ENCODE measurements around the gene L3MBTL4.
"Not testable (repeated sequence)": the region's sequence is repeated elsewhere in the genome, so short reads cannot be mapped to it uniquely, and the experiment has no call there.

L3MBTL4 gene

GRCh38 chr18:6249170-6249569, 165.5 kb downstream of the L3MBTL4 start:
- DNase-seq = no peak

GRCh38 chr18:6248017-6248416, 166.7 kb downstream of the L3MBTL4 start:
- no peak for DNase-seq

DNA sequence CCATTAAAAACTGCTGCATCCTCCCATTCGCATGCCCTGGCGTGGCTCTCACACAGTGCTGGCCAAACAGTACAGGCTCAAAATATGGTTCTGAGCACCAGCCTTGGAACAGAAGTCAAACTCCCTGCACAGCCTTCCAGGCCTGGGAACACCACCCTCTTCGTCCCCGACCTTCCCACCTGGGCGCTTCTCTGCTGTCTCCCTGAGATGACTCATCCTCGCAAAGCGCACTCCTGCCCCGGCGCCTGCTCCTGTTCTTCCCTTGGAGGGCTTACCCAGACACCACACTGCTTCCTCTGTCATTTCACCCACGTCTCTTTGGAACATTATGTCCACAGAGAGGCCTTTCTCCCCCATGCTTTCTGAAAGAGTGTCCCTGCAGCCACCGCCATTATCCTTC, 172.7 kb downstream of the L3MBTL4 start:
- no peak for DNase-seq

DNA sequence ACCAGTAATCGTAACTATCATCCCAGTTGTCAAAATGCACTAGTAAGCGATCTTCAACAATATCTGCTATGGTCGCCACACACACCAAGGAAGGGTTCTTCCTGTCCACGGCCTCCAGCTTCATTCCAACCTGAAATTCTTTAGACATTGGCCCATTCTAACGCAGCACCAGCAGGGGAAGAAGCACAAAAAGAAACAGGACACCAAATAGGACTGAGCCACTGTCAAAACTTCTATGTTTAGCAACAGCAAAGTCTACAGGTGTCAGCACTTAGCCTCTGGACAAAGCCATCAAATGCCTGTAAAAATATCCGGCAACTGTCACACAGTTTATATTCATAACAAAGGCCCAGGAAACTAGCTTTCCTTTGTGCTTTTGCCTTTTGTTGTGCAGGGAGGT, 175.0 kb downstream of the L3MBTL4 start:
- DNase-seq = no peak

GRCh38 chr18:6236258-6236657, 178.5 kb downstream of the L3MBTL4 start:
- DNase-seq = no peak

DNA sequence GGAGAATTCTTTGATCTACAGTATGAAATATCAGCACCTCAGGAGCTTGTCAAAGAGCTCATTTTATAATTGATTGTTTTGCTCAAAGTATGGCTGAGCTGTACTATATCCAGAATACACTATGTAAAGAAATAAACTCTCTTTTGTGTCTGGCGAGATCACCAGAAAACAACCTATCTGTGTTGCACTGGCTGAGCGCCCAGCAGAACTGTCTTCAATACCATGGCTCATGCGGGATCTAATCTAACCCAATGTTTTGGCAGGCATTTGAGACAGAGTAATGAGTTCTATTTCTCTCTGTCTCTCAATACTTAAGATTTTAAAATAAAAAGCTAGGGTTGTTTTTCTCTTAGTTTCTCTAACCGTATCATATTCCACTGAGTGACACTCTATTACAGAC, 192.4 kb downstream of the L3MBTL4 start:
- DNase-seq = no peak

DNA sequence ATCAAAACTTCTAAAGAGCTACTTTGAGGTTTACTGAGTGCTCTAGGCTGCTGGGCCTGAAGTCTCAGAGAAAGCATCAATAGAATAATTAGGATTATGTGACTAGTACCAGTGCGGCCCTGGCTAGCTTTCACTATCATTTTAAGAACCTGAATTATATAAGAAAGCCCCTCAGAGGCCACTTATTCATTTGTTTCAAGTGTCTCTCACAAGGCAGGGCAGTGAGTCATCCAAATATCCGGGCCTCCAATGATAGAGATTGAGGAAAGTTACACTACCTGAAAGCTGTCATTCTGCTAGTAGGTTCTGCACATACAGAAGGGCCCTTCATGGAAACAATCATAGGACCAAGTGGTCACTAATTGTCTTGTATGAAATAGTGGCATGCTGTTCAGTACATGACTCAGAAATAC, 193.1 kb downstream of the L3MBTL4 start:
- DNase-seq = no peak

DNA sequence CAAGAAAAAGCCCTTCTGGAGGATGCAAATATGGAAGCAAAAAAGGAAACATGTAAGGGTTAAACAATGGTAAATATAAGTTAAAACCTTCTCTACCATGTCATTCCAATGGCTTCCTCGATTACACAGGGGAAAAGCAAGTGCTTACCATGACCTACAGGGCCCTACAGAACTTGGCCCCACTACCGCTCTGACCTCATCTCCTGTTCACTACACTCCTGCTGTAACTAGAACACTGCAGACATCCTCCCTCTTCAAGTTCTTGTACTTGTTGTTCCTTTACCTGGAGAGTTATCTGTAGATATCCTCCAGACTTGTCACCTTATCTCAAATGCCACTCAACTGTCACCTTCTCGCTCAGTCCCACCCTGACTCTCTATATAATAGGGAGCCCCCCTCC, 194.6 kb downstream of the L3MBTL4 start:
- no peak for DNase-seq

DNA sequence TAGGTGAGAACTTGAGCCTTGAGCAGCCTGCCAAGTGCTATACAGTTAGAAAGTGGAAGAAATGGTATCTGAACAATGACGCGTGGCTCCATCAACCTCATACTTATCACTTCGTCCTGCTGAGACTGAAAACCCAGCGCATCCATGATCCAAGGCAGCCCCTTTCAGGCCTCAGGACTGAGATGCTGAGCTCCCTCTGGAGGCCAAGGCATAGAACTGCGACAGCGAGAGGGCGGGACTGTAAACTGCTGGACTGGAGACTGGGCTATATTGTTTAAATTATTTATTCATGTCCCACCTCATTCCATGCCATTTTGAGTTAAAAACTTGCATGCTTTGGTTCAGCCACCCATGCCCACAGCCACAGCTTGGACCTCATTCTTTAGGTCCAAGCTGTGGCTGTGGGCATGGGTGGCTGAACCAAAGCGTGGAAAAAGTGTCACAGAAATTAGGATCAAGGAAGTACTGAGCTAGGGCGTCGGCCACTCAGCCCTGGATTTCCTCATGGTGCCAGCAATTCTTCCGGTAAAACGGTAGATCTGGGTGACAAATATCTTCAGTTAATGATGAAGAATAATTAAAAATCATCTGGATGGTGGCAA, 195.5 kb downstream of the L3MBTL4 start:
- no peak for DNase-seq

- DNase-seq = no peak
These were observed 198.8 kb downstream of the L3MBTL4 start for GRCh38 chr18:6215888-6216287.

DNA sequence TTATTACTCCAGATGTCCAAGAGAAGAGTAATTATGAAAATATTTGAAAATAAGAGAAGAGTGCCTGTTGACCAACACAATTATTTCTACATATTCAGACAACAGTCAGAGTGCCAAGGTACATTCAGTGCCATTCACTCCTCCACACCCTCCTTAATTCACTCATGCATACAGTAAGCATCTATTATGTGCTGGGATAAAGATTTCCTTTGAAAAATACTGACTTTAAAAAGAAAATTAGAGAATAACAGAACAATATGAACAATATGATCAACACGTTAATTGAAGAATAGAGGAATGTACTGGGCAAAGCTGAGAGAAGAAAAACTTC, 203.6 kb downstream of the L3MBTL4 start:
- DNase-seq = no peak

DNA sequence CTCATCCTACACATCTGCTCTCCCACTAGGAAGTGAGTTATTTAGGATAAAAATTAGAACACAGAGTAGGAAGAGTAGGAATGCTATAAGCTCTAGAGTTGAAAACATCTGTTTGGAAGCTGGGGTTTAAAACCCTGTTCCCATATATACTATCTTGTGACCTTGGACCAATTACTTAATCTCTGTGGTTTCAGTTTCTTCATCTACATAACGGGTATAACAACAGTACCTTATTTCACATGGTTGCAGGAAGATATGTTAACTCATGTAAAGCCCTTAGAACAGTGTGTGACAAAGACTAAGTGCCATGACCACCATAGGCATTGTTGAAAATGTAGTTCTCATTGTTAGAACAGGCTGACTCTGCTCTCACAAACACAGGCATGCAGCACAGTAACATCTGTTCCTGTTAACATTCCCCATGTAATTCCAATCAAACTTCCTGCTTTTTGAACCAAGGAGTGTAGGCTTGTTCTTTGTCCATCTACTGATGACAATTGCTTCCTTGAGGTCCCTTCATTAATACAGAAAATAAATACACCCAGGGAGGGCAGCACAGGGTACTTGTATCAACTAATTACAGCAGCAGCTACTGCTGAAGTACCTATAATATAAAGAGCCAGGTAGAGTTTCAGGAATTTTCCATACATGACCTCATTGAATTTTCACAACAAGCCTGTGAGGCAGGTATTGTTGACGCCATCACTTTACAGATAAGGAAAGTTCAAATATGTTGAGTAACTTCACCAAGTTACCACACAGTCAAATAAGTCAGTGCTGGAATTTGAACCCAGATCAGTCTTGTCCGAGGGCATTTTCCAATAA, 204.2 kb downstream of the L3MBTL4 start:
- DNase-seq = no peak

DNA sequence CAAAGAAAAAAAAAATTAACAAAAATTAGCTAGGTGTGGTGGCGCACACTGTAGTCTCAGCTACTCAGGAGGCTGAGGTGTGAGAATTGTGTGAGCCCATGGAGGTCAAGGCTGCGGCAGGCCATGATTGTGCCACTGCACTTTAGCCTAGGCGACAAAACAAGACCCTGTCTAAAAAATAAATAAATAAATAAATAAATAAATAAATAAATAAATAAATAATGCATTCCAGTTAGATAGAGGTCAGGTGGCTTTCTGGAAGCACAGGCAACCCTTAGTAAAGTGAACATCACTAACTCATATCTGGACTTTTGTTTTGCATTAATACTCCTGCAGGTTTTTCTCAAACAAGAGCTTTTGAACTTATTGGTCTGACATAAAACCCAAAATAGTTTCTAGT, 206.8 kb downstream of the L3MBTL4 start:
- no peak for DNase-seq

GRCh38 chr18:6207116-6207515, 207.6 kb downstream of the L3MBTL4 start:
- no peak for DNase-seq

DNA sequence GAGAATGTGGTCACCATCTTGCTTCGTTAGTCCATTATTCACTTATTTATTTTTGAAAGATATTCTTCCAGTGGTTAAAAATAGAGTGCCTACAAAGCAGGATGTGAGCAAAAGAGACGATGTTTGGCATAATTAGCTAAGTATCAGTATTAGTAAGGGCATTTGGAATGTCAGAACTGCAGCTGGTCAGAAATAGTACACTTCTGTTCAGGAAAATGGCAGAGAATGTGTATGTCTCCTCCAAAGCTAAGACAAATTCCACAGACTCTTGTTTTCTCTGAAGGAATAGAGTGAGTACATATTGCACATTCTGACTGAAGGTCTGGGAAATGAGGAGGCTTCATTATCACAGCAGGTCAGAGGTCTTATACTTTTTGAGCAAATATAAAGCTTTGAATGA, 209.0 kb downstream of the L3MBTL4 start:
- no peak for DNase-seq

DNA sequence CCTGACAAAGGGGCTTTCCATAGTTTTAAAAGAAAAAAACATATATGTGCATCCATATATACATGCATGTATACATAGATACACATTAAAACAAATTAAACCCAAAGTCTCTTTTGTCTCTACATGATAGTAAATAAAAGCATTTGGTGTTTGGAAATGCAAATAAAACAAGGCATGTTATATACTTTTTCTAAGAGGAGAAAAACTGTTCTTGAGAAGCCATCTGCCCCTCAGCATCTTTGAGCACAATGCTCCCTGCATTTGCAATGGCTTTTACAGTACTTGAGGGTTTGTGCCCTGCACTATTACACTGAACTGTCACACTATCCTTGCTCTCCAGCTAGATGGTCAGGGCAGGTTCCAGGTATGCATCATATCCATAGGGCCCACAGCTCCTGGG, 210.2 kb downstream of the L3MBTL4 start:
- DNase-seq = no peak

DNA sequence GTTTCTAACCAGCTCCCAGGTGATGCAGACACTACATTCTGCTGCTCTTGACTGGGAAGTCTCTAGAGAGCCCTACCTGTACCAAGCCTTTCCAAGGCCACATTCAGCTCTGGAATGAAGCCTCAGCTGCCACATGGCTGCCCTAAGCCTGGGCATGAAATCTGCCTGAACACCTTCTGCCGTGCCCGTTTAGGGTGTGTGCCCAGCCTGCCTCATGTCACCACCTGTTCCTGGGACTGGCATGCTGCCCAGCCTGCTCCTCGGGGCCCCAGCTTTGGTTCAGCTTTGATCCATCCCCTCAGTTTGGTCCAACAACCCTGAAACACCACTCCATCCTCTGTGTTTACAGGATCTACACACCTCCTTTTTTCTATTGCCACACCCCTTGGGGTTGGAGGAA, 210.9 kb downstream of the L3MBTL4 start:
- peak; percentile 56 for DNase-seq

GRCh38 chr18:6202861-6203260, 211.8 kb downstream of the L3MBTL4 start:
- no peak for DNase-seq

- no peak for DNase-seq
These were observed 214.4 kb downstream of the L3MBTL4 start for GRCh38 chr18:6200204-6200774.

GRCh38 chr18:6199777-6200176, 214.9 kb downstream of the L3MBTL4 start:
- no peak for DNase-seq

GRCh38 chr18:6198585-6198984, 216.1 kb downstream of the L3MBTL4 start:
- DNase-seq = no peak

DNA sequence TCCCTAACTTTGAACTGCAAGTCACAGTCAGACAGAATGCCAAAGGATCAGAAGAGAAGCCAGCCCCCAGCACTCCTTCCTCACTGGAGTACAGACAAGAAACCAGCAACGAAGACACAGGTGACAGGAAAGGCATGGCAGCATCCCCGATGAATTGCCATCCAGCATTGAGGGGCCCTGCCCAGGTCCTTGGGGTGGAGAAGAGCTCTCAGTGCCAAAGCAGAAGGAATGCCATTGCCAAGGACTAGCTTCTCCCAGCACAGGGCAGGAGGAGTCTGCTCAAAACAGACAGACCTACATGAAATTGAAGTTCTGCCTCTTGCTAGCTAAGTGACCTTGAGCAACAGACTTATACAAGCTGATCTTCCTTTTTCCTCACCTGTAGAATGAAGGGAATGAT, 220.1 kb downstream of the L3MBTL4 start:
- no peak for DNase-seq

DNA sequence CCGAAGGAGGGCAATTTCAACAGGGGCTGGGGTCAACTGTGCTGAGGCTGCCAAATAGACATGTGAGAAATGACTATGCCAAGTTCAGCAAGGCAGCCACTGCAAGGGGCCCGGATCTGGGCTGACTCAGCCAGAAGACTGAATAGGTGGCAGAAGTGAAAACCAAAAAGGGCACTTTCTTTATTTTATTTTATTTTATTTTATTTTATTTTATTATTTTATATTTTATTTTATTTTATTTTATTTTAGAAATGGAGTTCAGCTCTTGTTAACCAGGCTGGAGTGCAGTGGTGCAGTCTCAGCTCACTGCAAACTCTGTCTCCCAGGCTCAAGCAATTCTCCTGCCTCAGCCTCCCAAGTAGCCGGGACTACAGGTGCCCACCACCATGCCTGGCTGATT, 228.9 kb downstream of the L3MBTL4 start:
- not testable (repeated sequence) for DNase-seq

DNA sequence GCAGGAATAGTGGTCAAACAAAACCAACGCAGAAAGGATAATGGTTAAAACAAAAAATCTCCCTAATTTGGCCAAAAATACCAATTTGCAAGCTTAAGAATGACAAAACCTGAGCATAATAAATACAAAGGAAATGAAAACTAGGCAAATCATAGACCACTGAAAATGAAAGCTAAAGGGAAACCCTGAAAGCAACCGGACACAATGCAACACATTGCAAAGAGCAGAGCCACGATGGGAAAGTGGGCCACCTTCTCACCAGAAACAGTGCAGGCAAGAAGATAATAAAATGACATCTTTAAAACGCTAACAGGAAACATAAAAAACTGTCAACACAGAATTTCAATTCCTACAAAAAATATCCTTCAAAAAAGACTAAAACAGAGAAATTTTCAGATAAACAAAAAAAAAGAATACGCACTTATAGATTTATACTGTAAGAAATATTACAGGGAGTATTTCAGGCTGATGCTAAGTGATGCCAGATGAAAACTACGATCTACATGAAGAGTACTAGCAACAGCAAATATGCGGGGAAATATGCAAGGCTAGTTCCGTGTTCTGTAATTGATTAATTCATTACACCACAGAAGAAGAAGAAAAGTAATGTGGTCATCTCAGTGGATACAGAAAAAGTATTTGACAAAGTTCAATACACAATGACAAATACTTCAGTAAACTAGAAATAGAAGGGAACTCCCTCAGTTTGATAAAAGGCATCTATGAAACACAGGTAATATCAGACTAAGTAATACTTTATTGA, 239.5 kb downstream of the L3MBTL4 start:
- DNase-seq = no peak

All from DMS 273 treated with DMSO at 0.1 percent for 48 hours (cell line).